Retinal pigment epithelial cell (primary cell): ENCODE results near the gene RSRP1.

ENCODE experiments used
- DNase-seq: peaks from one replicate; pipeline ENCODE4 v3.0.0-alpha.2; 2010; ENCODE audit warnings: low read depth
- H3K4me3 ChIP-seq: 2 replicates; pipeline ENCODE4 v1.5.1; 2011; ENCODE audit warnings: mild to moderate bottlenecking, low read length, control low read depth, moderate library complexity
- TF ChIP-seq, protein P1 (sequence below): conservative IDR thresholded peaks from 2 replicates; pipeline ENCODE4 v1.5.1; 2011; ENCODE audit warnings: low read depth, low read length, control low read depth, inconsistent platforms

Gene RSRP1

DNA sequence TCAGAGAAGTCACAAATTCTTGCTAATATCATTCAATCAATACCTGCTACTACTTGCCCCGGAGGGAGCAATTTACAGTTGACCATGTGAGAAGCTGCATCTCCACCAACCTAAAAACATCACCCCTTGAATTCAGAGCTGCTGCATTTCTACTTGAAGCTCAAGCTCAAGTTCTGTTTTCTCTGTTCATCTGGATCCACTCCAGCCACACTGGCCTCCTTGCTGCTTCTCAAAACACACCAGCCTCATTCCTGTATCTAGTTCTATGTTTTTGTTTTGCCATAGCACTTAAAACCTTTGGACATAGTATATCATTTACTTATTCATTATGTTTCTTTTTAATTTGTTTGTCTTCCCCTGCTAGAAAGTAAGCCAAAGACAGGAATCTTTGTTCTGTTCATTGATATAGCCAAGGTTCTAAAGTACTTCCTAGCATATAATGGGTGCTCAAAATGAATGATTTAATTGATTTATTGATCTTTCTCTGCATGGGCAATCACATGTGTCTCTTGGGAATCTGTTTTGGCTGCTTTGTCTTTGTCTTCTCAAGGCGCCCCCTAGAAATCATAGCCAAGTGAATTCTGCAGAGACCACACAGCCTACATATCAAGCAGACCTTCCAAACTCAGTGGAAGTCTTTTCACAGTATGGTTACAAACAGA is 38.6 kb downstream of the RSRP1 start:
- no peak for DNase-seq
- TF ChIP-seq, protein P1, sequence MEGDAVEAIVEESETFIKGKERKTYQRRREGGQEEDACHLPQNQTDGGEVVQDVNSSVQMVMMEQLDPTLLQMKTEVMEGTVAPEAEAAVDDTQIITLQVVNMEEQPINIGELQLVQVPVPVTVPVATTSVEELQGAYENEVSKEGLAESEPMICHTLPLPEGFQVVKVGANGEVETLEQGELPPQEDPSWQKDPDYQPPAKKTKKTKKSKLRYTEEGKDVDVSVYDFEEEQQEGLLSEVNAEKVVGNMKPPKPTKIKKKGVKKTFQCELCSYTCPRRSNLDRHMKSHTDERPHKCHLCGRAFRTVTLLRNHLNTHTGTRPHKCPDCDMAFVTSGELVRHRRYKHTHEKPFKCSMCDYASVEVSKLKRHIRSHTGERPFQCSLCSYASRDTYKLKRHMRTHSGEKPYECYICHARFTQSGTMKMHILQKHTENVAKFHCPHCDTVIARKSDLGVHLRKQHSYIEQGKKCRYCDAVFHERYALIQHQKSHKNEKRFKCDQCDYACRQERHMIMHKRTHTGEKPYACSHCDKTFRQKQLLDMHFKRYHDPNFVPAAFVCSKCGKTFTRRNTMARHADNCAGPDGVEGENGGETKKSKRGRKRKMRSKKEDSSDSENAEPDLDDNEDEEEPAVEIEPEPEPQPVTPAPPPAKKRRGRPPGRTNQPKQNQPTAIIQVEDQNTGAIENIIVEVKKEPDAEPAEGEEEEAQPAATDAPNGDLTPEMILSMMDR: no peak
- no peak overlapping the region for H3K4me3 ChIP-seq

DNA sequence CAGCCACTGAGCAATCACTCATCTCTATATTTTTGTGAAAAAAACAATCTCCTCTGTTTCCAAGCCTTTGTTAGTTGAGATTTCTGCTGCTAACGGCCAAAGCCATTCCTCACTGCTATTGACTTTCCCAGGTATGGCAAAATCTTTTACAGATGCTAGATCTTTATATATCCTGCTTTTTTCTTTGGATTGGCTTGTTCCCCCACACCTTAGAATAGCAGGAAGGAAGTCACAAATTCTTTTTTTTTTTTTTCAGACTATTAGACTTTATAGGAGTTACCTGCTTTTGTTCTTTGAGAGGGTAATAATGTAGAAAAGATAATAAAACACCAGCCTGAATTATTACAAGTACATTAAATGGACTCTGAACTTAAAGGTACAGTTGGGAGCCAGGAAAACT is 39.2 kb downstream of the RSRP1 start:
- DNase-seq: no peak
- TF ChIP-seq, protein P1: no peak

DNA sequence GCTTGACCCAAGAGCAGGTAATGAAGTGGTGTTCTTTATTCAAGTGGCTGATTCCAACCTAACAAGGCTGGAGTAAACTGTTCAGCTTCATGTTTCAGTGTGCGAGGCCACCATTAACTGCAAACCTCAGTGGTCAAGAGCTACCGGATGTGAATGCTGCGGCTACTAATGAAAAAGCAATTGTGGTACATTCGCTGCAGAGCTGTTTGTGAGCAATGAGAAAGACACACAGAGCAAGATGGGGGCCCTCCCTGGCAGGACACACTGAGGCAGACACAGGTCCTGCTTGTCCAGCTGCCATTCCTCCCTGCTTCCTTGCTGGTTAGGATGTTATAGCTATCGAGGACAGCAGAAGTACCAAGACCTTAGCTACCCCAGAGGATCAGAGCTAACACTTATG is 41.1 kb downstream of the RSRP1 start:
- no peak for DNase-seq
- TF ChIP-seq, protein P1: no peak
- H3K4me3 ChIP-seq: no peak overlapping the region

More for the DNA sequence above, 39.2 kb downstream of the RSRP1 start:
- no peak overlapping the region for H3K4me3 ChIP-seq

DNA sequence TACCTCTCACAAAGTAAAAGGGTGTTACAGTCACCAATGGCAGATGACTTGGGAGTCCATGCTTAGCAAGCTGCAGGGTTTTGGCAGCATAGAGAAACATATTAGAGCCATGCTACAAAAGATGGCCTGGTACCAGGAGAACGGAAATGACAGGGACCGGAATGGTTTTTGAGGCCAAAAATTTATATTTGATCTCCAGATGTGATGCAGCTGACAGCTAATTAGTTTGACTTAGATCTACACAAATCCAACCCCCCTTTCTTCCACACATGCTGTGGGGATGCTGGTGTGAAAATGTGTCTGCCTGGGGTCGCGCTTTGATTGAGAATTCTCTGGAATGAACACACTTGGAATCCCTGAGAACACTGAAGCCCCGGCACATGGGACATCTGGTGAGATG is 41.5 kb downstream of the RSRP1 start:
- TF ChIP-seq, protein P1: no peak
- no peak overlapping the region for H3K4me3 ChIP-seq
- no peak for DNase-seq

DNA sequence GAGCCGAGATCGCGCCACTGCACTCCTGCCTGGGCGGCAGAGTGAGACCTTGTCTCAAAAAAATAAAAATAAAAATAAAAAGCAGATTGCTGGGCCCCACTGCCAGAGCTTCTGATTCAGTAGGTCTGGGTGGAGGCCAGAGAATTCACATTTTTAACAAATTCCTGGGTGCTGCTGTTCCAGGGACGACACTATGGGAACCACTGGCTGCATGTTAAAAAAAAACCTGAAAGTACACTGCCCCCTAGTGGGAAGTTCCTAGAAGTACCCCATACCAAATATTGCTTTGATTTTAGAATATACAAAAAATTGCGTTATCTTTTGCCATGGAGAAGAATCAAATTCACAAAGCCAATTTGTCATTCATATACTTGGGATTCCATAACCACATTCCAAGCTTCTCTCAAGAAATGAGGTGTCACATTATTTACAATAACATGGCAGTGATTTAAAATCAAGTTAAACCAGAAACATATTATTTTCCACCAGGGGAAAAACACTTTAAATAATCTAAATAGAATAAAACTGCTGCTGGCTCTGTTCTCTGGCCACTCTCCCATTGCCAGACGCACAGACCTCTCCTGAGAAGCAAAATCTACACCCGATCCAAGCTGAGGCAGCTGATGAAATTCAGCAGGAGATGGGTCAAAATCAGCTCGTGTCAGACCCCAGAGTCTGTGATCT is 42.3 kb downstream of the RSRP1 start:
- TF ChIP-seq, protein P1: peak; percentile 69
- H3K4me3 ChIP-seq: no peak overlapping the region
- DNase-seq: peak; percentile 16

DNA sequence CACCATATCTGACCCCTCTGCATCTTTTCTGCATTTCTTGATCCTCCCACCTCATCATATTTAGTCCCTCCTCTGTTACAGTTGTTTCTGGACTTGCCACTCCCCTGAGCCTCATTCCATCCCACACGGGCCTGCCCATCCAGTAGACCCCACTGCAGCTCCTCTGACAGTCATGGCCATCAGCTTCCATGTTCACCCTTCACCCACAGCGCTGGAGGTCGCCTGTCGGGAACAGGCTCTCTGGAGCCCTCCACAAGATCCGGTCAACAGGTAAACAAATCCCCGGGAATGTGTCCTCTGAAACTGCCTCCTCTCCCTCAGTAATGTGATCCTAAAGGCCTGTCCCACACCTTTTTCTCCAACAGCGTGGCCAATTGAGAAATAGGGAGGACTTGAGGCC is 46.2 kb downstream of the RSRP1 start:
- TF ChIP-seq, protein P1: no peak
- no peak for DNase-seq

More for the DNA sequence above, 46.2 kb downstream of the RSRP1 start:
- no peak overlapping the region for H3K4me3 ChIP-seq
